Inflammatory macrophage treated with lipopolysaccharide for 1 hour (primary cell): ENCODE measurements around the gene FGFR2.
"Not testable (repeated sequence)": the region's sequence is repeated elsewhere in the genome, so short reads cannot be mapped to it uniquely, and the experiment has no call there.

Experiments
- DNase-seq, 2 donors: peaks; one replicate each; pipeline ENCODE4 v3.0.0-alpha.2; 2020 to 2022

FGFR2 gene

DNA sequence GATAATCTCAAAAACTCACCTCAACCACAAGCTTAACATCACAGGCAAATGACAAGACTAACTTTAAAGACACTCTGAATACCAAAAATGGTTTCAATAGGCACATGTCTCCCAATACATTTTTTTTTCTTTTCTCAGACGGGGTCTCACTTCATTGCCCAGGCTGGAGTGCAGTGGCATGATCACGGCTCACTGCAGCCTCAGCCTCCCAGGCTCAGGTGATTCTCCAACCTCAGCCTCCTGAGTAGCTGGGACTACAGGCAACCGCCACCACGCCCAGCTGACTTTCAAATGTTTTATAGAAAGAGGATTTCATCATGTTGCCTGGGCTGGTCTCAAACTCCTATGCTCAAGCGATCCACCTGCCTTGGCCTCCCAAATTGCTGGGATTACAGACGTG, 77.7 kb downstream of the FGFR2 start:
- DNase-seq, result not testable (repeated sequence)

DNA sequence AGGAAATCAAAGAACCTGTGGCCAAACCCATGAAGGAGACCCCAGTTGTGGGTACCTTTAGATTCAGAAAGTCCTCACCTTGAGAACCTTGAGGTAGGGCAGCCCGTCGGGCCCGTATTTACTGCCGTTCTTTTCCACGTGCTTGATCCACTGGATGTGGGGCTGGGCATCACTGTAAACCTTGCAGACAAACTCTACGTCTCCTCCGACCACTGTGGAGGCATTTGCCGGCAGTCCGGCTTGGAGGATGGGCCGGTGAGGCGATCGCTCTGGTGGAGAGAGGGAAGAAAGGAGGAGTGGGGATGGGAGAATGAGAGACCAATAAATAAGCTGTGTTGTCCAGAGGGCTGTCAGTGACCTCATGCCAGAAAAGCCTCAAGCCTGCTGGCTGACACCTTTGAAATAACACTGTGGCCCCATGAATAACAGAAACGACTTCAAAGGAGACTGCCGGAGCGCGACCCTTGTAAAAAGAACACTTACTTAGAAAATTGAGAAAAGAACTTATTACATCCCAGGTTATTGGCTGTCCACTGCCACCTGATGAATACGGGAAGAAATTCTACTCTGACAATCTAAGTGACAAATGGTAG, 78.2 kb downstream of the FGFR2 start:
- no peak for DNase-seq

DNA sequence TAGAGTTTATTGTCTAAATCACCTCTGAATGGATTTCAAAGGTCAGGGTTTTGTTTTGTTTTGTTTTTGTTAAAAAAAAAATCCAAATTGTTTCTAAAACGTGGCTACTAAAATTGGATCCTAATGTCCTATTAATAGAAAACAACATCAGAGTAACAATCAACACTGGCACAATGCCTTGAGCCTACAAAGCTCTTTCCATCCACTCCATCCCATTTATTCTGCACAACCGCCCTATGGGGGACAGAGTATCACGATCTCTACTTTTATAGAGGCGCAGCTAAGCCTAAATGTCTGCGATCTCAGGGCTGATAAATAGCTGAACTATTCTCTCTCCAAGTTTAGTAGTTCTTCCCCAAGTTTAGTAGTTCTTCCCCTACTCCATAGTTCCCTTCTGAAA, 78.8 kb downstream of the FGFR2 start:
- no peak for DNase-seq

- DNase-seq, result no peak
Measured at GRCh38 chr10:121518333-121518732, 79.9 kb downstream of the FGFR2 start.

GRCh38 chr10:121516093-121516865, 82.0 kb downstream of the FGFR2 start:
- no peak for DNase-seq

DNA sequence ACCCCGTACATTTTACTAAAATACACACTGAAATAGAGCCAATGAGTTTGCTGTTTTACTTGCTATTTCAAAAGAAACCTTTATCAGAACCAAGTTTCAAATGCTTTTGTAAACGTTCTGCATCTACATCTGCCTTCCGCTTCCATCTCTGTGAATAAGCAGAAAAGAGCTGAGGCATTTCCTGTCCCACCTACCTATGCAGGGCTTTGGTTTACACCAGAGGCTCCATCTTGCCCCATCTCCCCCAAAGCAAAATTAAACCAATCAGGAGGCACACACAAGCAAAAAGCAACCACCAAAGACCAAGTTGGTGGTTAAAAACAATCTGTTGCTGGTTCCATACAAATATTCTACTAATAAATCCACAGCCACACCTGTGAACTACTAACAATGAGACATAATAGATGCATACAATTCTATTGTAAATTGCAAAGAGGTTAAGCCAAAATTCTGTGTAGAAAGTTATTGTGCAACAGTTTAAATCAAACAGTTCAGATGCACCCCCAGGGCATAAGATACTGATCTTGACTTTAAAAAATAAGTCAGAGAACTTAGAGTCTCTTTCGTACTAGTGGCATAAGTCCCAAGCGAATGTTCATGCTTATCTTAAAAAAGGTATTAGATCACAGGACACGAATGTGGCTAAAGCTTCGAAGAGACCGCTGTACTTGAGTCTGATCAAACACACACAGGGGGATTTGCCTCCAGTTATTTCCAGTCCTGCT, 83.9 kb downstream of the FGFR2 start:
- no peak for DNase-seq

DNA sequence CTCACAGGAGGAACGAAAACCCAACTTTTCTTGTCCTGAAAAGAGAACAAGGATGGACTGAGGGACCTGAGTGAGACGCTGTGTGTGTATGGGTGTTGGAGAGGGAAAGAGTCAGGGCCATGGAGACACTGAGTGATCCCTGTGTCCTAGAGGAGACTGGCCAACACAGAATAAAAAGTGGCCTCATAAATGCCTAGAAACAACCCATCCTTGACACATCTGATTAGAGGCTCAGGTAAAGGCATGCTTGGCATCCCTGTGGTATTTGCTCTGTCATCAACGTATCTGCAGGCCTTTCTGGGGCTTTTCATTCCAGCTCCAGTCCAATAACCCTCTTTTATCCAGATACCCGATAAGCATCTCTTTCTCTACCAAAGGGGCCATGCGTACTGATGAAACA, 86.3 kb downstream of the FGFR2 start:
- no peak for DNase-seq

GRCh38 chr10:121511460-121511859, 86.8 kb downstream of the FGFR2 start:
- no peak for DNase-seq

DNA sequence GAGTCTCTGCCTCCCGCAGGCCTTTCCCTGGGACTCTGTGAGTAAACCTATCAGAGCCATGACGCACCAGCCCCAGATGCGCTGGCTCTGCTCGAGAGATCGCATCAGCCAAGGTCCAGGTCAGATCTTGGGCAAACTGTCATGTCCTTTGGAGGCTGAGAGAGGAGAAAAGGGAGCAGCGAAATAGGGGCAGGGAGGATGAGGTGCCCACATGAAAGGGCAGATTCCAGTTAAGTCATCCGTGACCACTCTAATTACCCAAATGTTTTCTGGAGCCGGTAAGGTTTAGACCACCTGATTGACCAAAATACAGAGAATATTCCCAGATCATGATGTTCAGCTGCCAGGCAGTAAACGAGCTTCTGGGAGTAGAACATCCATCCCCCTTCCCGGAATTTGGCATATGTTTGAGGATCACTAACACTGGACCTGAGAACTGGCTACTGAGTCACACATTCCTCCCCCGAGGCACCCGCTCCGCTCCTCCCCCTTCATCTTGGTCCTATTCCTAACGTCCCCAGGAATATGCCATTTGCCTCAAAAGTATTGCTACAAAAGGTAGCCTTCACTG, 88.0 kb downstream of the FGFR2 start:
- DNase-seq, result no peak

DNA sequence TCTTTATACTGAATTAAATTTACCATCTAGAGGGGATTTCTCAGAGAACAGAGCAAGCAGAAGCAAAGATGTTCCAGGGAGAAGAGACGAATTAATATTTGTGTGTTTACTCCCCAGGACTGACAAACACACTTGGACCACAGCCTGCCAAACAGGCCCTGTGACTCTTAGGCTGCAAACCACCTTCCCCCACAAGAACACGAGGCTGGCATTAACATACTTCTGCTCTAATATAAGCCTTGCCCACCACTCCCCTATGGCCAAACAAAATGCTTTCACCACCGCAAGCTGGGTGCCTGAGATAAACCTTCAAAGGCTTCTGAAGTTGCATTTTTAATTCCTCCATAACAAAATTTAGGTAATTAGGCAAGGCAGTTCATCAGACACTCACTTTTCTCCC, 88.4 kb downstream of the FGFR2 start:
- no peak for DNase-seq

DNA sequence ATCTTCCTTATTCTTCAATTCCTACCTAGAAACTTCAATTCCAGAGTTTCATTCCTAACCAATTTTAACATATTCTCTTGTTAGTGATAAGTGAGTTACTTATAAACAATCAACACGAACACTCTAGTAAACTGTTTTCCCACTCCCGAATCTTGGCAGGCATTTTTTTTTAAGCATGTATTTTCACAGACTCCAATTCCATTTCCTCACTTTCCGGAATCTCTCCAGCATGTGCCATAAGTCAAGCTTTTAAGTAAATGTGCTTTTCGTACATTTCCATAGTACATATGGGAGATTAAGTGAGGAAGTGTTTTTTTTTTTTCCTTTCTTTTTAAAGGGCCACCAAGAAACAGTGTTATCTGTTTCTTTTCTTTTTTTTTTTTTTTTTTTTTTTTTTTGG, 89.1 kb downstream of the FGFR2 start:
- DNase-seq, result no peak

DNA sequence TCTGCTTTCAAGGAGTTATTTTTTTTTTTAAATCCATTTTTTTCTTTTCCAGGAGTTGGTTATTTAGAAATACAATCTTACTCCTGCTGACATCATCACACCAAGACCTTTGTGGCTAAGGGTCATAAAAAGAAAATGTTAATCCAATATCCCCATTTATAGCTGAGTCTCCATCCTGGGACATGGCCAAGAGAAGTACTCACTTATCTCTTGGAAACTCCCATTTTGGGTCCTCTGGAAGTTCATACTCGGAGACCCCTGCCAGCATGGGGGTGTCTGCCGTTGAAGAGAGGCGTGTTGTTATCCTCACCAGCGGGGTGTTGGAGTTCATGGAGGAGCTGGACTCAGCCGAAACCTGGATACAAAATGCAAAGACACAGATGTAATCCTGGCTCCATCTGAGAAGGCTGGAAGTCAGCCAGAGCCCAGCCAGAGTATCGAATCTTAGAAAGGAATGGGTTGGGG, 94.6 kb downstream of the FGFR2 start:
- no peak for DNase-seq

DNA sequence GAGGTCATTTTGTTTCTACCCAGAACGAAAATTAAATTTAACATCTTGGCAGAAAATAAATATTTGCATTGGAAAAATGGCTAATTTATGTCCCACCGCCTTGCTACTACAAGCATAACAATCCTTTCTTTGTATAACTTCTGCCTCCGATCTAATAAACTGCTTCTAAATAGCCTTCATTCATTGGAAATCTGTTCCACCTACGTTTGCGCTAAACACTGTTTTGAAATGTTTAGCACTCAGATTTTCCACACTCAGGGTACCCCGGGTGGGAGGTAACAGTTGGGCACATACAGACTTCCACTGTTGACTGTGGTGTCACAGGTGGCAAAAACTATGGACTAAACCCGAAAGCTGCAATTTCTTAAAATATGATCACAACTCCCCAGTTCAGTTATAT, 96.4 kb downstream of the FGFR2 start:
- DNase-seq, result no peak

DNA sequence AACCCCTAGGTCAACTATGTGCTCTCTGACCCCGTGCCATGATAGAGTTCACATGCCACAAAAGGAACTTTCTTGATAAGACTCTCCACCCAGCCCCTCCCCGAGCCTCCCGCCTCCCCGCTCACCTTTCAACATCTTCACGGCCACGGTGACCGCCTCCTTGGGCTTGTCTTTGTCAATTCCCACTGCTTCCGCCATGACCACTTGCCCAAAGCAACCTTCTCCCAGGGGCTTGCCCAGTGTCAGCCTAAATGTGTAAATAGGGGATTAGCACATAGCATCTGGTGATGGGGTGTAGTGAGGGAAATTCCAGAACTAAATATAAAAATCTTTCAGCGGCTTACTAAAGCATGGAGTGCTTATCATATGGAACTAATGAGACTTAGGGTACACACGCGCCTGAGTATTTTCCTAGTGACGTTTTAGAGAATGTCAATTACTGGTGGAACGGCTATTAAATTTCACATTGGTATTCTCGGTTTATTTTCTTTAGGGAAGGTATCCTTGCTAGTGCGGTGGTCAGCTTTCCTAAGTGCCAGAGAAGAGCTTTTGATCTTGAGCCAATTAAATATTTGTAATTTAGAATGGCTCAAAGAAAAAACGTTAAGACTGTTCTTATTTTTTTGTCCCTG, 97.4 kb downstream of the FGFR2 start:
- peak in 1 of 2 donors; percentile 3 for DNase-seq

DNA sequence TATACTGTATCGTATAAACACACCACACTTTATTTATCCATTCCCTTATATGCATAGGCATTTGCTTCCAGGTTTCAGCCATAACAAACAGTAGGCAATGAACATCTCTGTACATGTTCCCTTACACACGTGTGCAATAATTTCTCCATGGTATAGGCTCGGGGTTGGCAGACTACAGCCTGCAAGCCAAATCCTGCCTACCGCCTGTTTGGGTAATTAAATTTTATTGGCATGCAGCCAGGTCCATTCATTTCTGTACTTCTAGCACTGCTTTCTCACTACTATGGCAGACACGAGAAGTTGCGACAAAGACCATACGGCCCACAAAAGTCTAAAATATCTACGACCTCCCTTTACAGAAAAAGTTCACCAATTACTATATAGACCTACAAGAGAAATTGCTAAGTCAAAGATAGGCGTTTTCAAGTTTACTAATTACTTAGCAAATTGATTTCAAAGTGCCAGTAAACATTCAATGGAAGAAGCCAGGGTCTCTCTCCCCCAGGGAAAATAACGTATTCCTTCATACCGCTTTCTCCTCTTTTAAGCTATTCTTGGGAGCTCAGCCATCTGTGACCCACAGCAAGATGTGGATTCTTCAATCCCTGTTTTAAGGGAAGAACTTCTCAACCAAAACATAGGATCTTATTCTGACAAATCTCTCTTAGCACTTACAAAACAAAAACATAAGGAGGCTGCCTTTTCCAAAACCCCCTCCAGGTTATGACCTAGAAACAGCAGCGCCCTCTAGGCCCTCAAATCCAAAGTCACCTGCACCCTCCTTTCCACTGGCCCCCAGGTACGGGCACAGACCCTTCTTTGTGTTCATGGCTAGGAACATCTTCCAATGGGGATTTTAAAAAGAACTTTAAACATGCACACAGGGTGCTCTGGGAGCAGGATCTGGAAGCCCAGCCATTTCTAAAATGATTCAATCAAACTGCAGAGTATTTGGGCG, 100.5 kb downstream of the FGFR2 start:
- DNase-seq, result no peak

- no peak for DNase-seq
Measured at GRCh38 chr10:121495719-121496118, 102.5 kb downstream of the FGFR2 start.

- no peak for DNase-seq
Measured at GRCh38 chr10:121494296-121494695, 103.9 kb downstream of the FGFR2 start.

GRCh38 chr10:121493521-121493920, 104.7 kb downstream of the FGFR2 start:
- DNase-seq, result no peak

- no peak for DNase-seq
Measured at GRCh38 chr10:121490871-121491519, 107.2 kb downstream of the FGFR2 start.

DNA sequence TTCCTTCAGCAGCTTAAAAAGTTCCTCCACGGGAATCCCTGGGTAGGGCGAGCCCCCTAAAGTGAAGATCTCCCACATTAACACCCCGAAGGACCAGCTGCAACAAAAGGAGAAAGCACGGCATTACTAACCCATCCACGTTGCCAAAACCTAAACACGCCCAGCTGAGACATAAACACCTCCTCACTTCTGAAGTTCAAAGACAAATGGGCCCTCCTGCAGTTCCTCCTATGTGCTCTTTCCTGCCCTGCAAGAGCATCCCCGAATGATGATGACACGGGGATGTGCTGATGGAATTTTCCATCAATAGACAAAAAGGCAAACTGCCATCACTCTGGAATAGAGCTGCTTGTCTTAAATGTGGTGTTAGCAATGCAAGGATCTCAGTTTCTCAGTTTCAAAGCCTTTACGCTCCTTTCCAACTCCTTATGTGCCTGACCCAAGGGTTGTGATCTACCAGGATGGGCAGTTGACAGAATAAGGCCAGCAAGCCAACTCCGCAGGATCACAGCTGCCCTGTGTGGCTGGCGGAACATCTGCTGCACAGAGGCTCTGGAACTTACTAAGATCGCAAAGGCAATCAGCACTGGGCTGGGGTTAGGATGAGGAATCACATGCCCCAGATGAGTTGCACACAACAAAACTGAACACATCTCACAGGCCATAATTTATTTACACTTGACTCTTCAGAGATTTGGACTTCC, 112.7 kb downstream of the FGFR2 start:
- DNase-seq, result no peak

GRCh38 chr10:121484816-121485215, 113.4 kb downstream of the FGFR2 start:
- no peak for DNase-seq
